HEK293 (cell line): ENCODE data around the gene ARMC2.

Experiments
- CTCF ChIA-PET: fragments of 350-600 bp; formaldehyde crosslinking; extraction: SDS; loops from one replicate; lab custom pipeline; 2021; ENCODE audit warnings: antibody characterized with exemption; lab: Yijun Ruan, JAX
- POLR2A ChIA-PET: fragments of 300-600 bp; formaldehyde crosslinking; extraction: SDS; loops from one replicate; lab custom pipeline; 2020; ENCODE audit warnings: antibody characterized with exemption, inconsistent platforms; lab: Yijun Ruan, JAX
- H3K27ac ChIP-seq: fragments of 200-500 bp; sonication (Bioruptor generic); 2 replicates; pipeline ENCODE4 v1.5.1; 2014; ENCODE audit warnings: low read depth, low read length, control low read depth, inconsistent platforms; ENCODE audit errors: extremely low read depth
- H3K36me3 ChIP-seq, 2 experiments: fragments of 200-500 bp in 1 of 2; sonication (Bioruptor generic) in 1 of 2; 1 replicate in 1 of 2; 2 replicates in 1 of 2; pipeline ENCODE4 v1.5.1; 2014 to 2017; ENCODE audit warnings: inconsistent platforms in 2 of 2, low read length in 2 of 2; ENCODE audit not compliant: control insufficient read depth in 2 of 2, insufficient read depth in 1 of 2
- H3K4me1 ChIP-seq: fragments of 200-500 bp; sonication (Bioruptor generic); 2 replicates; pipeline ENCODE4 v1.5.1; 2014; ENCODE audit warnings: mild to moderate bottlenecking, low read length, inconsistent platforms; ENCODE audit not compliant: control insufficient read depth, insufficient read depth
- H3K4me3 ChIP-seq: 2 replicates; pipeline ENCODE4 v1.5.1; 2011; ENCODE audit warnings: low read depth, mild to moderate bottlenecking, control low read depth, low read length, moderate library complexity
- H3K9me3 ChIP-seq: fragments of 200-500 bp; sonication (Bioruptor generic); 2 replicates; pipeline ENCODE4 v1.5.1; 2014; ENCODE audit warnings: low read depth, low read length, inconsistent platforms; ENCODE audit not compliant: control insufficient read depth, insufficient read depth
- MEIS1 ChIP-seq: sonication (generic); formaldehyde crosslinking; IDR thresholded peaks from 2 replicates; pipeline ENCODE4 v1.8.1; 2022; ENCODE audit warnings: missing genetic modification reagents, mild to moderate bottlenecking, borderline replicate concordance
- PRDM1 ChIP-seq: fragments of 450-650 bp; formaldehyde crosslinking; IDR thresholded peaks from 2 replicates; pipeline ENCODE4; 2016; ENCODE audit warnings: missing biosample characterization, missing genetic modification characterization
- TCF7L2 ChIP-seq: IDR thresholded peaks from 2 replicates; pipeline ENCODE4 v1.6.1; 2011; ENCODE audit warnings: low read depth, mild to moderate bottlenecking, inconsistent platforms, low read length, moderate library complexity, borderline replicate concordance
- ZEB2 ChIP-seq: fragments of 450-650 bp; formaldehyde crosslinking; IDR thresholded peaks from 2 replicates; pipeline ENCODE4 v1.5.1; 2016; ENCODE audit warnings: missing biosample characterization, missing genetic modification characterization
- ZNF121 ChIP-seq: fragments of 450-650 bp; formaldehyde crosslinking; IDR thresholded peaks from 2 replicates; pipeline ENCODE4 v1.5.1; 2016; ENCODE audit warnings: missing biosample characterization, missing genetic modification characterization
- ZNF214 ChIP-seq: fragments of 450-650 bp; formaldehyde crosslinking; IDR thresholded peaks from 2 replicates; pipeline ENCODE4 v1.5.1; 2017; ENCODE audit warnings: missing biosample characterization, mild to moderate bottlenecking, missing genetic modification characterization, borderline replicate concordance
- ZNF510 ChIP-seq: fragments of 450-650 bp; formaldehyde crosslinking; IDR thresholded peaks from 2 replicates; pipeline ENCODE4 v1.5.1; 2018; ENCODE audit warnings: mild to moderate bottlenecking, missing genetic modification characterization, missing biosample characterization; ENCODE audit not compliant: insufficient replicate concordance
- ZNF521 ChIP-seq: fragments of 450-650 bp; formaldehyde crosslinking; IDR thresholded peaks from 2 replicates; pipeline ENCODE4 v1.5.1; 2017; ENCODE audit warnings: missing biosample characterization, mild to moderate bottlenecking, missing genetic modification characterization
- ZNF792 ChIP-seq: fragments of 450-650 bp; formaldehyde crosslinking; IDR thresholded peaks from 2 replicates; pipeline ENCODE4 v1.5.1; 2016; ENCODE audit warnings: missing biosample characterization, missing genetic modification characterization
- TF ChIP-seq, protein P1 (sequence below): fragments of 450-650 bp; formaldehyde crosslinking; IDR thresholded peaks from 2 replicates; pipeline ENCODE4 v1.5.1; 2017; ENCODE audit warnings: missing biosample characterization, missing genetic modification characterization
- TF ChIP-seq, protein P2 (sequence below): fragments of 450-650 bp; formaldehyde crosslinking; IDR thresholded peaks from 2 replicates; pipeline ENCODE4 v1.5.1; 2016; ENCODE audit warnings: missing biosample characterization, missing genetic modification characterization
- TF ChIP-seq, protein P3 (sequence below): fragments of 450-650 bp; formaldehyde crosslinking; IDR thresholded peaks from 2 replicates; pipeline ENCODE4 v1.5.1; 2016; ENCODE audit warnings: missing biosample characterization, missing genetic modification characterization
- TF ChIP-seq, protein P4 (sequence below): fragments of 450-650 bp; IDR thresholded peaks from 2 replicates; pipeline ENCODE4 v1.5.1; 2018; ENCODE audit warnings: missing biosample characterization, missing genetic modification characterization
- TF ChIP-seq, protein P5 (sequence below): fragments of 450-650 bp; formaldehyde crosslinking; IDR thresholded peaks from 2 replicates; pipeline ENCODE4 v1.5.1; 2016; ENCODE audit warnings: missing biosample characterization, missing genetic modification characterization
- TF ChIP-seq, protein P6 (sequence below): fragments of 450-650 bp; formaldehyde crosslinking; IDR thresholded peaks from 2 replicates; pipeline ENCODE4 v1.5.1; 2017; ENCODE audit warnings: missing biosample characterization, missing genetic modification characterization
- TF ChIP-seq, protein P7 (sequence below): fragments of 450-650 bp; formaldehyde crosslinking; IDR thresholded peaks from 2 replicates; pipeline ENCODE4 v1.5.1; 2016; ENCODE audit warnings: missing biosample characterization, missing genetic modification characterization

ARMC2 gene

DNA sequence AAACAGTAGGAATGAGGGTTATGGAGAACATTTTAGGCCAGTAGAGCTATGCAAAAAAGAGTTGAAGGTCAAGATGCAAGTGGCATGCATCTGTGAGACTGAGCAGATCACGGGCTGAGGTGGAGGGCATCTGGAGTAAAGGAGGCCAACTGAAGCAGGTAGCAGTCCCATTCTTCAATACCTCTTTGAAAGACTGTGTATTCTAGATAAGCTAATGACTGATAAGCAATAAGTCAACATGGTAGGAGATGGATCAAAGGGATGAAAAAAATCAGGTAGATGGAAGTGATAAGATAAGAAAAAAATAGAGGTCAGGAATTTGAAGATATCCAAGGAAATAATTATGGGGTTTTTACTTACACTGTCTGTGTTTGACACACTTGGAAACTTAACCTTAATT is 55.6 kb downstream of the ARMC2 start:
- 0 out of 2 replicates have a peak, but pooled peaks have one; percentile 36 for TF ChIP-seq ZEB2 (tag by site-specific recombination)
- no peak for TF ChIP-seq ZNF214 (tag by site-specific recombination)
- peak; percentile 83; the same call in 1 of the 2 replicates for TF ChIP-seq TCF7L2
- TF ChIP-seq MEIS1 (CRISPR knock-in tag): no peak
- TF ChIP-seq, all 188 proteins: peak for 2
- no peaks in the 10 kb centered on the region for H3K36me3 ChIP-seq
- no peak overlapping the region for H3K4me3 ChIP-seq
- no peak overlapping the region for H3K27ac ChIP-seq
- H3K9me3 ChIP-seq: no peaks in the 10 kb centered on the region
- no peaks in the 10 kb centered on the region for H3K4me1 ChIP-seq
- CTCF ChIA-PET: interaction anchor here (0.6 to 3.8 kb wide), 5 partner anchors 11 to 362 kb away, joined by 3 to 33 read pairs (median 7); no protein-coding TSS in a partner anchor
- POLR2A ChIA-PET: no interaction called here

DNA sequence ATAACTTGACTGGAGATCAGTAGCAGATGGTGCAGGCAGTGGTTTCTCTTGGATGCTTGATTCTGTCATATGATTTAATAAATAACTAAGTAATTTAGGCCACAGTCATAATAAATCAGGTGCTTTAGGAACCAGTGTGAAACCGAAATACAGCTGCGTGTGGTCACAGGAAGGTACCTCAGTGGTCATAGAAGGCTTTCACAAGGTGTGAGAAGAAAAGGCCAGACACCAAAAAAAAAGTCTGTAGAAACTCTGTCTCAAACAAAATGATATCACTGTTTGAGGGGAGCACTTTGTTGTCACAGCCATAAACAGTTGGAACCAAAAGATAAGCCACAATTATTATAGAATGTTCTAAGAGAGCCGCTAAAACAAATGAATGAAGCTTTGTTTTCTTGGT is 56.5 kb downstream of the ARMC2 start:
- H3K4me1 ChIP-seq: no peaks in the 10 kb centered on the region
- ChIA-PET CTCF (interaction anchor here (1.4 to 3.8 kb wide), 6 partner anchors 10 to 363 kb away, joined by 3 to 33 read pairs (median 7); no protein-coding TSS in a partner anchor), POLR2A (no interaction called here)
- no peak for TF ChIP-seq PRDM1
- TF ChIP-seq, protein P1, sequence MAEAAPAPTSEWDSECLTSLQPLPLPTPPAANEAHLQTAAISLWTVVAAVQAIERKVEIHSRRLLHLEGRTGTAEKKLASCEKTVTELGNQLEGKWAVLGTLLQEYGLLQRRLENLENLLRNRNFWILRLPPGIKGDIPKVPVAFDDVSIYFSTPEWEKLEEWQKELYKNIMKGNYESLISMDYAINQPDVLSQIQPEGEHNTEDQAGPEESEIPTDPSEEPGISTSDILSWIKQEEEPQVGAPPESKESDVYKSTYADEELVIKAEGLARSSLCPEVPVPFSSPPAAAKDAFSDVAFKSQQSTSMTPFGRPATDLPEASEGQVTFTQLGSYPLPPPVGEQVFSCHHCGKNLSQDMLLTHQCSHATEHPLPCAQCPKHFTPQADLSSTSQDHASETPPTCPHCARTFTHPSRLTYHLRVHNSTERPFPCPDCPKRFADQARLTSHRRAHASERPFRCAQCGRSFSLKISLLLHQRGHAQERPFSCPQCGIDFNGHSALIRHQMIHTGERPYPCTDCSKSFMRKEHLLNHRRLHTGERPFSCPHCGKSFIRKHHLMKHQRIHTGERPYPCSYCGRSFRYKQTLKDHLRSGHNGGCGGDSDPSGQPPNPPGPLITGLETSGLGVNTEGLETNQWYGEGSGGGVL (tag by site-specific recombination): no peak
- no peak overlapping the region for H3K4me3 ChIP-seq
- no peaks in the 10 kb centered on the region for H3K9me3 ChIP-seq
- H3K36me3 ChIP-seq: no peaks in the 10 kb centered on the region
- no peak overlapping the region for H3K27ac ChIP-seq

DNA sequence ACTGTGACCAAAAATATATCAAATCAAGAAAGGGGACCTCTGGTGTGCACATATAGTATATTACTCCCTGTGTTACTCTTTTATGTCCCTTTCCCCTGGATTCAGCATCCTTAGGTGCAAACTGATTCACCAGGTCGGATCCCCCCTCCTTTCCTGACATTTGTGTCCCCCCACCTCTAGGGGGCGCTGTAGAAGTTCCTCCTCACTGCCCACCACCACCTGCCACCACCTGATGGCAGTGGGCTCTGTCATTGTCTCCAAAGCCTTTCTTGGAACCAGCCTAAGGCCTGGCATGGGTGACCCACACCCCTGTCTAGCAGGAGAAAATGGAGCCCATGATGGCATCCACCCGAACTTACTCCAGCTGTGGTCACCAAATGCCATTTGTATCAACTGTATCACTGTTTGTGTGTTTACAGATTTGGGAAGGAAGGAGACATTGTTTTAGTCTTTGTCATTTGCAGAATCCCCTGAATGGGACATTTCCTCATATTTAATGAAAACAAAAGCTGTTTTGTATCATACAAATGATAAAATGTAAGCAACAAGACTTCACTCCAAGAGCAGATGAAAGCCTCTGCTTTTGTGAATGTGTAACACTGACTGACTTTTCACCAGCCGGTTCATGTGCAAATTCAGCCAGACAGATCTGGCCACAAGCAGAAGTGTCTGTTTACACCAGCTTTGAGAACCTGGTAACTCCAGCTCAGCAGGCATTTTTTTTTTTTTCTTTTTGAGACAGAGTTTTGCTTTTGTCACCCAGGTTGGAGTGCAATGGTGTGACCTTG is 66.2 kb downstream of the ARMC2 start:
- Histone ChIP-seq H3K36me3 (no peaks in the 10 kb centered on the region), H3K4me1 (no peaks in the 10 kb centered on the region), H3K4me3 (no peak overlapping the region), H3K27ac (no peak overlapping the region), H3K9me3 (no peaks in the 10 kb centered on the region)
- ChIA-PET CTCF (interaction anchor here (0.6 to 4.0 kb wide), 24 partner anchors 8 to 513 kb away, joined by 3 to 33 read pairs (median 4); partner anchors contain the start of gene ARMC2), POLR2A (no interaction called here)
- TF ChIP-seq, protein P2, sequence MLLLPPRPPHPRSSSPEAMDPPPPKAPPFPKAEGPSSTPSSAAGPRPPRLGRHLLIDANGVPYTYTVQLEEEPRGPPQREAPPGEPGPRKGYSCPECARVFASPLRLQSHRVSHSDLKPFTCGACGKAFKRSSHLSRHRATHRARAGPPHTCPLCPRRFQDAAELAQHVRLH (tag by site-specific recombination): peak; percentile 44; the same call in 1 of the 2 replicates
- no peak for TF ChIP-seq ZNF121 (tag by site-specific recombination)
- TF ChIP-seq ZNF510: no peak
- no peak for TF ChIP-seq ZNF792
- no peak for TF ChIP-seq ZNF521 (tag by site-specific recombination)
- TF ChIP-seq, protein P3, sequence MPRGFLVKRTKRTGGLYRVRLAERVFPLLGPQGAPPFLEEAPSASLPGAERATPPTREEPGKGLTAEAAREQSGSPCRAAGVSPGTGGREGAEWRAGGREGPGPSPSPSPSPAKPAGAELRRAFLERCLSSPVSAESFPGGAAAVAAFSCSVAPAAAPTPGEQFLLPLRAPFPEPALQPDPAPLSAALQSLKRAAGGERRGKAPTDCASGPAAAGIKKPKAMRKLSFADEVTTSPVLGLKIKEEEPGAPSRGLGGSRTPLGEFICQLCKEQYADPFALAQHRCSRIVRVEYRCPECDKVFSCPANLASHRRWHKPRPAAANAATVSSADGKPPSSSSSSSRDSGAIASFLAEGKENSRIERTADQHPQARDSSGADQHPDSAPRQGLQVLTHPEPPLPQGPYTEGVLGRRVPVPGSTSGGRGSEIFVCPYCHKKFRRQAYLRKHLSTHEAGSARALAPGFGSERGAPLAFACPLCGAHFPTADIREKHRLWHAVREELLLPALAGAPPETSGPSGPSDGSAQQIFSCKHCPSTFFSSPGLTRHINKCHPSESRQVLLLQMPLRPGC (tag by site-specific recombination): no peak
- TF ChIP-seq, protein P4, sequence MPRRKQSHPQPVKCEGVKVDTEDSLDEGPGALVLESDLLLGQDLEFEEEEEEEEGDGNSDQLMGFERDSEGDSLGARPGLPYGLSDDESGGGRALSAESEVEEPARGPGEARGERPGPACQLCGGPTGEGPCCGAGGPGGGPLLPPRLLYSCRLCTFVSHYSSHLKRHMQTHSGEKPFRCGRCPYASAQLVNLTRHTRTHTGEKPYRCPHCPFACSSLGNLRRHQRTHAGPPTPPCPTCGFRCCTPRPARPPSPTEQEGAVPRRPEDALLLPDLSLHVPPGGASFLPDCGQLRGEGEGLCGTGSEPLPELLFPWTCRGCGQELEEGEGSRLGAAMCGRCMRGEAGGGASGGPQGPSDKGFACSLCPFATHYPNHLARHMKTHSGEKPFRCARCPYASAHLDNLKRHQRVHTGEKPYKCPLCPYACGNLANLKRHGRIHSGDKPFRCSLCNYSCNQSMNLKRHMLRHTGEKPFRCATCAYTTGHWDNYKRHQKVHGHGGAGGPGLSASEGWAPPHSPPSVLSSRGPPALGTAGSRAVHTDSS (tag by site-specific recombination): no peak
- no peak for TF ChIP-seq PRDM1
- TF ChIP-seq, protein P5, sequence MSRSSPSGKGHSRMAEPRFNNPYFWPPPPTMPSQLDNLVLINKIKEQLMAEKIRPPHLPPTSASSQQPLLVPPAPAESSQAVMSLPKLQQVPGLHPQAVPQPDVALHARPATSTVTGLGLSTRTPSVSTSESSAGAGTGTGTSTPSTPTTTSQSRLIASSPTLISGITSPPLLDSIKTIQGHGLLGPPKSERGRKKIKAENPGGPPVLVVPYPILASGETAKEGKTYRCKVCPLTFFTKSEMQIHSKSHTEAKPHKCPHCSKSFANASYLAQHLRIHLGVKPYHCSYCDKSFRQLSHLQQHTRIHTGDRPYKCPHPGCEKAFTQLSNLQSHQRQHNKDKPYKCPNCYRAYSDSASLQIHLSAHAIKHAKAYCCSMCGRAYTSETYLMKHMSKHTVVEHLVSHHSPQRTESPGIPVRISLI: no peak
- no peak for TF ChIP-seq TCF7L2
- TF ChIP-seq, protein P6, sequence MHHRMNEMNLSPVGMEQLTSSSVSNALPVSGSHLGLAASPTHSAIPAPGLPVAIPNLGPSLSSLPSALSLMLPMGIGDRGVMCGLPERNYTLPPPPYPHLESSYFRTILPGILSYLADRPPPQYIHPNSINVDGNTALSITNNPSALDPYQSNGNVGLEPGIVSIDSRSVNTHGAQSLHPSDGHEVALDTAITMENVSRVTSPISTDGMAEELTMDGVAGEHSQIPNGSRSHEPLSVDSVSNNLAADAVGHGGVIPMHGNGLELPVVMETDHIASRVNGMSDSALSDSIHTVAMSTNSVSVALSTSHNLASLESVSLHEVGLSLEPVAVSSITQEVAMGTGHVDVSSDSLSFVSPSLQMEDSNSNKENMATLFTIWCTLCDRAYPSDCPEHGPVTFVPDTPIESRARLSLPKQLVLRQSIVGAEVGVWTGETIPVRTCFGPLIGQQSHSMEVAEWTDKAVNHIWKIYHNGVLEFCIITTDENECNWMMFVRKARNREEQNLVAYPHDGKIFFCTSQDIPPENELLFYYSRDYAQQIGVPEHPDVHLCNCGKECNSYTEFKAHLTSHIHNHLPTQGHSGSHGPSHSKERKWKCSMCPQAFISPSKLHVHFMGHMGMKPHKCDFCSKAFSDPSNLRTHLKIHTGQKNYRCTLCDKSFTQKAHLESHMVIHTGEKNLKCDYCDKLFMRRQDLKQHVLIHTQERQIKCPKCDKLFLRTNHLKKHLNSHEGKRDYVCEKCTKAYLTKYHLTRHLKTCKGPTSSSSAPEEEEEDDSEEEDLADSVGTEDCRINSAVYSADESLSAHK (tag by site-specific recombination): no peak
- TF ChIP-seq, protein P7, sequence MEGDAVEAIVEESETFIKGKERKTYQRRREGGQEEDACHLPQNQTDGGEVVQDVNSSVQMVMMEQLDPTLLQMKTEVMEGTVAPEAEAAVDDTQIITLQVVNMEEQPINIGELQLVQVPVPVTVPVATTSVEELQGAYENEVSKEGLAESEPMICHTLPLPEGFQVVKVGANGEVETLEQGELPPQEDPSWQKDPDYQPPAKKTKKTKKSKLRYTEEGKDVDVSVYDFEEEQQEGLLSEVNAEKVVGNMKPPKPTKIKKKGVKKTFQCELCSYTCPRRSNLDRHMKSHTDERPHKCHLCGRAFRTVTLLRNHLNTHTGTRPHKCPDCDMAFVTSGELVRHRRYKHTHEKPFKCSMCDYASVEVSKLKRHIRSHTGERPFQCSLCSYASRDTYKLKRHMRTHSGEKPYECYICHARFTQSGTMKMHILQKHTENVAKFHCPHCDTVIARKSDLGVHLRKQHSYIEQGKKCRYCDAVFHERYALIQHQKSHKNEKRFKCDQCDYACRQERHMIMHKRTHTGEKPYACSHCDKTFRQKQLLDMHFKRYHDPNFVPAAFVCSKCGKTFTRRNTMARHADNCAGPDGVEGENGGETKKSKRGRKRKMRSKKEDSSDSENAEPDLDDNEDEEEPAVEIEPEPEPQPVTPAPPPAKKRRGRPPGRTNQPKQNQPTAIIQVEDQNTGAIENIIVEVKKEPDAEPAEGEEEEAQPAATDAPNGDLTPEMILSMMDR (tag by site-specific recombination): peak; percentile 80
